ENCODE results near the gene SMIM41.

The SMIM41 gene

DNA sequence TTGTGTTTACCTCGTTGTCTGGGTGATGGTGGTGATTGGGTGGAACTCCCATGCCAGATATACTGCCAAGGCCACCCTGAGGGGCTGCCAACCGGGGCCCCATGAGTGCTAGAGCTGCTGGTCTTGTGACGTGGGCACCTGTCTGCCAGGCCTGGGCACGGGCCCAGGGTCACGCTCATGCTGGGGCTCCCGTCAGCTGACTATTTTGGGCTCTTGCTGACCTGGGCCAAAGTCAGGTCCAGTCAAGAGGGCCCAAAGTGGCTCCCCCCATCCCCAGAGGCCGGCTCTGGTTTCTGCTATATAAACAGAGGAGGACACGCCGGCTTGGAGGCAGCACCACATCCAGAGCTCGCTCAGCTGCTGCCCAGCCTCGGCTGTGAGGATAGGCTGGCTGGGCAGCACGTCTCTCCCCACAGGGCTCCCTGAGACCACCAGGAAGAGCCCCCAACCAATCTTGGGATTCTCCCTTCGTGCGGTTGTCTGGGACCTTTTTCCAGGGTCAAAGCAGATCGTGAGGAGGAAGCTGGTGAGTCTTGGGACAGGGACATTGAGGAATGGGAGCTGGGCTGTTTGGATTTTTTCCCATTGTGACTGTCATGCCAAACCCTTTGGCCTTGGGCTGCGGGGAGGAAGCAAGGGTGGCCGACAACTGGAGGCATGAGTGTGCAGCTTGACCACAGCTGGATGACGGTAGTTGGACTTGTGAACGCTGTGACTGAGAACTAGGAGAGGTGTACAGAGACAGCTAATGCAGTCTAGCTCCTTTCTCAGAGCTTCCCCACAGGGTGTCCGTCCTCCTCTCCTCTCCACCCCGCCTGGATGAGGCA lies 35.9 kb upstream of the SMIM41 start:
- in situ Hi-C loops (cut with HindIII; ENCODE audit: low sequenced_read_pairs) = no loop called here
- no peak for DNase-seq (ENCODE audit: low read depth, low spot score)
- no peak for TF ChIP-seq CTCF (IDR thresholded peaks at IDR 0.05; ENCODE audit: low read depth, low read length)
- no peak overlapping the region for H3K4me3 ChIP-seq (ENCODE audit: low read depth, low read length)

- TF ChIP-seq CTCF (IDR thresholded peaks at IDR 0.05; ENCODE audit: low read depth, low read length) = no peak
- in situ Hi-C loops (cut with HindIII; ENCODE audit: low sequenced_read_pairs) = no loop called here
- DNase-seq (ENCODE audit: low read depth, low spot score) = peak; percentile 59
- H3K4me3 ChIP-seq (ENCODE audit: low read depth, low read length) = no peak overlapping the region
Measured at GRCh38 chr12:52044292-52044983, 35.1 kb upstream of the SMIM41 start.

- in situ Hi-C loops (cut with HindIII; ENCODE audit: low sequenced_read_pairs) = no loop called here
- DNase-seq (ENCODE audit: low read depth, low spot score) = no peak
- no peak for TF ChIP-seq CTCF (IDR thresholded peaks at IDR 0.05; ENCODE audit: low read depth, low read length)
- H3K4me3 ChIP-seq (ENCODE audit: low read depth, low read length) = no peak overlapping the region
Measured at GRCh38 chr12:52045794-52046199, 33.7 kb upstream of the SMIM41 start.

DNA sequence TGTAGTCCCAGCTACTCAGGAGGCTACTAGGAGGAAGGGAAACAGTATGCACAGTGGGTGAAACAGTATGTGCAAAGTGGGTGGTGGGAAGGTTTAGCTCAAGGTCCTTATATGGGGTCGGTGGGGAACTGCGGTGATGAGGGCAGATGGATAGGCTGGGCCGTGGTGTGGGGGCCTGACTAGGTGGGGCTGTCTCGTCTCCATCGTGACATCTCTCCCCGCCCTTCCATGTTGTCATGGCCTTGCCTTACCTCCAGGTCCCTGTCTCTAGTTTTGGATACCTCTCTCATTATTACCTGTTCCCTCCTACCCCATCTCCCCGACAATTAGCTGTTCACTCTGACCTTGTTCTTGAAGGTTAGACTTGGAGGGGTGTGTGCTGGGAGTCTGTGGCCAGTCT lies 32.6 kb upstream of the SMIM41 start:
- in situ Hi-C loops (cut with HindIII; ENCODE audit: low sequenced_read_pairs) = no loop called here
- DNase-seq (ENCODE audit: low read depth, low spot score) = no peak
- TF ChIP-seq CTCF (IDR thresholded peaks at IDR 0.05; ENCODE audit: low read depth, low read length) = no peak
- no peak overlapping the region for H3K4me3 ChIP-seq (ENCODE audit: low read depth, low read length)

DNA sequence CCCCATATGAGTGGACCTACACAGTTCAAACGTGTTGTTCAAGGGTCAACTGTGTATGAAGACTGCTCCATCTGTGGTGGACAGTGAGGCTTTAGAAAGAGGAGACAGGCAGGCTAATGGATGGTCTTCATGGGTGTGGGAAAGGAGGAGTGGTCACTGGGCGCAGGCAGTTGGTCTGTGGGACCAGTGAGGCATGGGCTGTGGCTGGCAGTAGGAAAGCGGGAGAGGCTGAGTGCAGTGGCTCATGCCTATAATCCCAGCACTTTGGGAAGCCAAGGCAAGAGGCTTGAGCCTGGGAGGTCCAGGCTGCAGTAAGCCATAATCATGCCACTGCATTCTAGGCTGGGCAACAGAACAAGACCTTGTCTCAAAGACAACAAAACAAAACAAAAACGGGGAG lies 30.2 kb upstream of the SMIM41 start:
- no peak for TF ChIP-seq CTCF (IDR thresholded peaks at IDR 0.05; ENCODE audit: low read depth, low read length)
- no peak for DNase-seq (ENCODE audit: low read depth, low spot score)
- in situ Hi-C loops (cut with HindIII; ENCODE audit: low sequenced_read_pairs) = no loop called here
- no peak overlapping the region for H3K4me3 ChIP-seq (ENCODE audit: low read depth, low read length)

- no peak overlapping the region for H3K4me3 ChIP-seq (ENCODE audit: low read depth, low read length)
- in situ Hi-C loops (cut with HindIII; ENCODE audit: low sequenced_read_pairs) = no loop called here
- no peak for DNase-seq (ENCODE audit: low read depth, low spot score)
- TF ChIP-seq CTCF (IDR thresholded peaks at IDR 0.05; ENCODE audit: low read depth, low read length) = no peak
Measured at GRCh38 chr12:52049688-52050087, 29.8 kb upstream of the SMIM41 start.

Measured in astrocyte of the spinal cord (primary cell).